Neural cell (in vitro differentiated cells): ENCODE results near the gene NBEA. TPM values are rescaled to one million over a fixed set of nuclear protein-coding genes. Genes with fewer than 3 reads are reported as not detected.
"Not testable (repeated sequence)": the region's sequence is repeated elsewhere in the genome, so short reads cannot be mapped to it uniquely, and the experiment has no call there.

Experiments
- H2AFZ ChIP-seq: fragments of 200-600, 300-800 bp; sonication (generic), shearing (Covaris generic); 2 replicates; pipeline ENCODE4 v1.6.0; 2014; ENCODE audit warnings: low read depth, mild to moderate bottlenecking, antibody characterized with exemption, low read length, moderate library complexity
- H3F3A ChIP-seq: fragments of 200-600 bp; shearing (Covaris generic); 2 replicates; pipeline ENCODE4 v1.6.1; 2016; ENCODE audit warnings: mild to moderate bottlenecking, moderate library complexity, mixed read lengths, antibody characterized with exemption, low read length; ENCODE audit not compliant: insufficient read depth, poor library complexity, severe bottlenecking
- H3K27ac ChIP-seq: fragments of 200-600, 300-800 bp; sonication (generic), shearing (Covaris generic); 2 replicates; pipeline ENCODE4 v1.5.1; 2014; ENCODE audit warnings: mild to moderate bottlenecking, low read length, moderate library complexity
- H3K27me3 ChIP-seq: fragments of 300-800, 200-600 bp; sonication (generic), shearing (Covaris generic); 2 replicates; pipeline ENCODE4 v1.6.0; 2014; ENCODE audit warnings: mild to moderate bottlenecking, low read depth, low read length, moderate library complexity; ENCODE audit not compliant: insufficient read depth
- H3K36me3 ChIP-seq: fragments of 300-800, 200-600 bp; sonication (generic), shearing (Covaris generic); 2 replicates; pipeline ENCODE4 v1.5.1; 2014; ENCODE audit warnings: mild to moderate bottlenecking, antibody characterized with exemption, low read length, moderate library complexity; ENCODE audit not compliant: insufficient read depth
- H3K4me2 ChIP-seq: fragments of 300-800, 200-600 bp; sonication (generic), shearing (Covaris generic); 2 replicates; pipeline ENCODE4 v1.6.0; 2014; ENCODE audit warnings: mild to moderate bottlenecking, low read length
- H3K4me3 ChIP-seq: fragments of 300-800, 200-600 bp; sonication (generic), shearing (Covaris generic); 2 replicates; pipeline ENCODE4 v1.5.1; 2014; ENCODE audit warnings: mild to moderate bottlenecking, low read length, moderate library complexity
- H3K79me2 ChIP-seq: fragments of 200-600 bp; shearing (Covaris generic); replicated peaks from 2 replicates; pipeline ENCODE4 v1.6.0; 2014; ENCODE audit warnings: mild to moderate bottlenecking, low read length, moderate library complexity; ENCODE audit not compliant: insufficient read depth
- H3K9ac ChIP-seq: fragments of 300-800, 200-600 bp; sonication (generic), shearing (Covaris generic); 2 replicates; pipeline ENCODE4 v1.6.1; 2016; ENCODE audit warnings: mild to moderate bottlenecking, low read length, mixed read lengths
- H3K9me2 ChIP-seq: fragments of 200-600 bp; shearing (Covaris generic); 2 replicates; pipeline ENCODE4 v1.6.1; 2016; ENCODE audit warnings: mild to moderate bottlenecking, low read length, mixed read lengths; ENCODE audit not compliant: insufficient read depth
- H3K9me3 ChIP-seq: fragments of 200-600, 300-800 bp; sonication (generic), shearing (Covaris generic); 2 replicates; pipeline ENCODE4 v1.6.1; 2016; ENCODE audit warnings: mild to moderate bottlenecking, mixed run types, low read length, moderate library complexity, mixed read lengths
- H4K20me1 ChIP-seq: fragments of 200-600 bp; shearing (Covaris generic); 2 replicates; pipeline ENCODE4 v1.6.1; 2016; ENCODE audit warnings: mild to moderate bottlenecking, mixed run types; ENCODE audit not compliant: insufficient read depth
- CTCF ChIP-seq: fragments of 450-650 bp; IDR thresholded peaks from 2 replicates; pipeline ENCODE4 v1.5.1; 2014; ENCODE audit warnings: antibody characterized with exemption, mild to moderate bottlenecking, moderate library complexity; ENCODE audit not compliant: poor library complexity, severe bottlenecking
- EP300 ChIP-seq: fragments of 450-650 bp; conservative IDR thresholded peaks from 2 replicates; pipeline ENCODE4 v1.6.1; 2014; ENCODE audit warnings: antibody characterized with exemption, mild to moderate bottlenecking, moderate library complexity; ENCODE audit not compliant: poor library complexity, severe bottlenecking
- EZH2 ChIP-seq: fragments of 200-600, 300-800 bp; shearing (Covaris generic), sonication (generic); IDR thresholded peaks from 2 replicates; pipeline ENCODE4 v1.6.1; 2014; ENCODE audit warnings: antibody characterized with exemption, low read length, borderline replicate concordance, mild to moderate bottlenecking; ENCODE audit not compliant: insufficient read depth, poor library complexity, severe bottlenecking
- MXI1 ChIP-seq: fragments of 450-650 bp; conservative IDR thresholded peaks from 2 replicates; pipeline ENCODE4 v1.6.1; 2014; ENCODE audit warnings: antibody characterized with exemption, mild to moderate bottlenecking; ENCODE audit not compliant: poor library complexity, severe bottlenecking
- POLR2AphosphoS5 ChIP-seq: IDR thresholded peaks from 2 replicates; pipeline ENCODE4 v1.6.1; 2012
- RAD21 ChIP-seq: fragments of 450-650 bp; conservative IDR thresholded peaks from 2 replicates; pipeline ENCODE4 v1.6.1; 2014; ENCODE audit warnings: antibody characterized with exemption, mild to moderate bottlenecking, moderate library complexity
- REST ChIP-seq: IDR thresholded peaks from 2 replicates; pipeline ENCODE4 v1.6.1; 2012; ENCODE audit warnings: borderline replicate concordance
- SMC3 ChIP-seq: fragments of 450-650 bp; conservative IDR thresholded peaks from 2 replicates; pipeline ENCODE4 v1.6.1; 2014; ENCODE audit warnings: antibody characterized with exemption, mild to moderate bottlenecking, moderate library complexity; ENCODE audit not compliant: poor library complexity
- TAF1 ChIP-seq: IDR thresholded peaks from 2 replicates; pipeline ENCODE4 v1.6.1; 2012; ENCODE audit warnings: low read depth
- polyA plus RNA-seq: library from polyadenylated mRNA; depleted of rRNA; stranded (reverse); fragments of >200 nt; gene quantifications from 2 replicates; pipeline ENCODE4 v1.2.3, GENCODE V29; 2014

The NBEA gene
- polyA plus RNA-seq, 1 donor from 2014 or later = 55.8 TPM

- no peak for TF ChIP-seq CTCF
- TF ChIP-seq POLR2AphosphoS5 = no peak
- no peak for TF ChIP-seq MXI1
- TF ChIP-seq RAD21 = no peak
- TF ChIP-seq SMC3 = no peak
- no peak for TF ChIP-seq TAF1
- no peak for TF ChIP-seq EP300
- TF ChIP-seq EZH2 = no peak
- no peak for TF ChIP-seq REST
- Histone ChIP-seq H3K79me2 (peaks cover 21% of the 10 kb centered on the region), H3K4me3 (no peak overlapping the region), H3K27ac (no peak overlapping the region), H3K9ac (no peak overlapping the region), H3K36me3 (no peaks in the 10 kb centered on the region), H4K20me1 (no peaks in the 10 kb centered on the region), H3K4me2 (no peak overlapping the region), H3K9me2 (no peaks in the 10 kb centered on the region), H2AFZ (no peak overlapping the region), H3K9me3 (peaks cover 13% of the 10 kb centered on the region), H3F3A (no peaks in the 10 kb centered on the region), H3K27me3 (no peaks in the 10 kb centered on the region)
Observed at GRCh38 chr13:34990399-34991214, 48.5 kb downstream of the NBEA start.

- H3F3A ChIP-seq = no peaks in the 10 kb centered on the region
- no peak overlapping the region for H3K9ac ChIP-seq
- no peak overlapping the region for H3K27ac ChIP-seq
- no peaks in the 10 kb centered on the region for H3K9me2 ChIP-seq
- H3K4me3 ChIP-seq = no peak overlapping the region
- peaks cover 10% of the 10 kb centered on the region for H3K9me3 ChIP-seq
- TF ChIP-seq MXI1 (no peak), SMC3 (no peak), POLR2AphosphoS5 (no peak), TAF1 (no peak), RAD21 (no peak), CTCF (no peak), EP300 (no peak), EZH2 (no peak), REST (no peak)
- H3K27me3 ChIP-seq = no peaks in the 10 kb centered on the region
- no peak overlapping the region for H2AFZ ChIP-seq
- H4K20me1 ChIP-seq = no peaks in the 10 kb centered on the region
- no peaks in the 10 kb centered on the region for H3K36me3 ChIP-seq
- H3K4me2 ChIP-seq = no peak overlapping the region
- H3K79me2 ChIP-seq = peaks cover 20% of the 10 kb centered on the region
Observed at GRCh38 chr13:34993470-34993869, 51.4 kb downstream of the NBEA start.

- H3F3A ChIP-seq, H3K36me3 ChIP-seq: not testable (repeated sequence)
Observed at GRCh38 chr13:35003734-35004133, 61.7 kb downstream of the NBEA start.

More at GRCh38 chr13:35003734-35004133, 61.7 kb downstream of the NBEA start:
- not testable (repeated sequence) for H3K4me3 ChIP-seq, H3K4me2 ChIP-seq, H3K9ac ChIP-seq, H2AFZ ChIP-seq, H3K27ac ChIP-seq, H3K9me2 ChIP-seq, H4K20me1 ChIP-seq, H3K9me3 ChIP-seq, H3K27me3 ChIP-seq
- H3K79me2 ChIP-seq = peaks cover 32% of the 10 kb centered on the region
